SK-N-SH (cell line): ENCODE results near the gene RAB20. TPM values are rescaled to one million over a fixed set of nuclear protein-coding genes. Genes with fewer than 3 reads are reported as not detected.

Source experiments
- CTCF ChIA-PET: fragments of 300-600, 350-600 bp; formaldehyde crosslinking; extraction: SDS; loops from one replicate; lab custom pipeline; 2021; lab: Yijun Ruan, JAX
- POLR2A ChIA-PET: fragments of 350-600 bp; sonication (Branson Sonifier 250); formaldehyde crosslinking; extraction: SDS; loops from one replicate; lab custom pipeline; 2020; ENCODE audit warnings: antibody characterized with exemption, inconsistent platforms; lab: Yijun Ruan, JAX
- DNase-seq: peaks from one replicate; pipeline ENCODE4 v3.0.0; 2012
- H2AFZ ChIP-seq: fragments of 200-600 bp; sonication (generic); 2 replicates; pipeline ENCODE4 v1.8.1; 2016; ENCODE audit warnings: antibody characterized with exemption, mild to moderate bottlenecking, low read depth
- H3F3A ChIP-seq: fragments of 200-600 bp; sonication (generic); replicated peaks from 2 replicates; pipeline ENCODE3; 2016; ENCODE audit warnings: antibody characterized with exemption, mild to moderate bottlenecking; ENCODE audit not compliant: insufficient read depth
- H3K27ac ChIP-seq, 2 experiments: fragments of 200-500 bp in 1 of 2; fragments of 200-600 bp in 1 of 2; sonication (Bioruptor generic) in 1 of 2; sonication (generic), shearing (Covaris generic) in 1 of 2; 2 replicates each; pipeline versions ENCODE4 v1.5.1 to v1.6.1; 2014 to 2016; ENCODE audit warnings: low read depth in 2 of 2, inconsistent platforms in 1 of 2, low read length in 1 of 2, mild to moderate bottlenecking in 1 of 2, mixed read lengths in 1 of 2
- H3K27me3 ChIP-seq: fragments of 200-600 bp; sonication (generic), shearing (Covaris generic); 2 replicates; pipeline ENCODE4 v1.6.1; 2016; ENCODE audit warnings: mixed run types; ENCODE audit not compliant: insufficient read depth
- H3K36me3 ChIP-seq, 2 experiments: fragments of 200-500 bp in 1 of 2; fragments of 200-600 bp in 1 of 2; sonication (Bioruptor generic) in 1 of 2; sonication (generic) in 1 of 2; replicated peaks in 1 of 2; 2 replicates each; pipeline versions ENCODE3 to v1.5.1; 2014 to 2016; ENCODE audit warnings: low read length in 1 of 2, mild to moderate bottlenecking in 1 of 2; ENCODE audit not compliant: insufficient read depth in 2 of 2, control insufficient read depth in 1 of 2
- H3K4me1 ChIP-seq, 2 experiments: fragments of 200-500 bp in 1 of 2; fragments of 200-600 bp in 1 of 2; sonication (Bioruptor generic) in 1 of 2; sonication (generic), shearing (Covaris generic) in 1 of 2; 2 replicates each; pipeline versions ENCODE4 v1.5.1 to v1.6.1; 2014 to 2016; ENCODE audit warnings: low read depth in 1 of 2, low read length in 1 of 2, mixed run types in 1 of 2; ENCODE audit not compliant: insufficient read depth in 2 of 2, control insufficient read depth in 1 of 2
- H3K4me2 ChIP-seq: fragments of 200-600 bp; sonication (generic), shearing (Covaris generic); 2 replicates; pipeline ENCODE4 v1.6.1; 2017; ENCODE audit warnings: mixed run types
- H3K4me3 ChIP-seq, 2 experiments: fragments of 200-500 bp in 1 of 2; fragments of 200-600 bp in 1 of 2; sonication (Bioruptor generic) in 1 of 2; sonication (generic), shearing (Covaris generic) in 1 of 2; 2 replicates each; pipeline versions ENCODE4 v1.5.1 to v1.8.1; 2014 to 2016; ENCODE audit warnings: low read depth in 2 of 2, inconsistent platforms in 1 of 2, low read length in 1 of 2, mild to moderate bottlenecking in 1 of 2, mixed read lengths in 1 of 2, moderate library complexity in 1 of 2
- H3K79me2 ChIP-seq: fragments of 200-600 bp; sonication (generic); 2 replicates; pipeline ENCODE4 v1.8.1; 2017; ENCODE audit warnings: mild to moderate bottlenecking; ENCODE audit not compliant: insufficient read depth
- H3K9ac ChIP-seq: fragments of 200-600 bp; sonication (generic); 2 replicates; pipeline ENCODE4 v1.6.1; 2017; ENCODE audit warnings: mixed run types
- H3K9me2 ChIP-seq: fragments of 200-600 bp; sonication (generic); 2 replicates; pipeline ENCODE4 v1.6.1; 2017; ENCODE audit warnings: mixed run types
- H3K9me3 ChIP-seq: fragments of 200-600 bp; sonication (generic); 2 replicates; pipeline ENCODE4 v1.6.1; 2017; ENCODE audit warnings: mixed run types, mild to moderate bottlenecking, moderate library complexity
- H4K20me1 ChIP-seq: fragments of 200-600 bp; sonication (generic); 2 replicates; pipeline ENCODE4 v1.6.1; 2017; ENCODE audit warnings: mild to moderate bottlenecking, mixed run types; ENCODE audit not compliant: insufficient read depth
- CTCF ChIP-seq: fragments of 200-600 bp; sonication (generic); IDR thresholded peaks from 2 replicates; pipeline ENCODE4 v1.6.1; 2017; ENCODE audit warnings: antibody characterized with exemption, mild to moderate bottlenecking, moderate library complexity
- EZH2phosphoT487 ChIP-seq: fragments of 200-600 bp; sonication (generic); IDR thresholded peaks from 2 replicates; pipeline ENCODE4 v1.6.1; 2017; ENCODE audit warnings: low read depth, mixed run types, mild to moderate bottlenecking, antibody characterized with exemption, moderate library complexity, borderline replicate concordance
- FOXJ3 ChIP-seq: sonication (generic); formaldehyde crosslinking; IDR thresholded peaks from 2 replicates; pipeline ENCODE4 v1.5.1; 2020; ENCODE audit warnings: mild to moderate bottlenecking, missing genetic modification reagents
- IRF3 ChIP-seq: fragments of 150-350 bp; IDR thresholded peaks from 2 replicates; pipeline ENCODE4 v1.6.1; 2016; ENCODE audit warnings: mild to moderate bottlenecking, low read depth, low read length
- MAX ChIP-seq: IDR thresholded peaks from 2 replicates; pipeline ENCODE4 v1.4.0; 2012; ENCODE audit warnings: low read depth
- MEF2A ChIP-seq: IDR thresholded peaks from 2 replicates; pipeline ENCODE4 v1.4.0; 2012; ENCODE audit warnings: low read depth, borderline replicate concordance
- NFIC ChIP-seq: IDR thresholded peaks from 2 replicates; pipeline ENCODE4 v1.4.0; 2012; ENCODE audit warnings: borderline replicate concordance
- POLR2AphosphoS5 ChIP-seq: IDR thresholded peaks from 2 replicates; pipeline ENCODE4 v1.6.1; 2012; ENCODE audit warnings: low read depth, low read length
- RAD21 ChIP-seq: IDR thresholded peaks from 2 replicates; pipeline ENCODE4 v1.6.1; 2012; ENCODE audit warnings: mild to moderate bottlenecking, low read length
- REST ChIP-seq: IDR thresholded peaks from 2 replicates; pipeline ENCODE4 v1.6.1; 2012; ENCODE audit warnings: mild to moderate bottlenecking, low read depth, low read length, moderate library complexity
- RFX5 ChIP-seq: IDR thresholded peaks from 2 replicates; pipeline ENCODE4 v1.6.1; 2012; ENCODE audit warnings: mild to moderate bottlenecking, improper control_type of control experiment, low read length
- RXRA ChIP-seq: IDR thresholded peaks from 2 replicates; pipeline ENCODE4 v1.4.0; 2012; ENCODE audit warnings: low read depth, mild to moderate bottlenecking, borderline replicate concordance
- SMC3 ChIP-seq: IDR thresholded peaks from 2 replicates; pipeline ENCODE4 v1.6.1; 2012; ENCODE audit warnings: low read depth, low read length, improper control_type of control experiment
- TCF12 ChIP-seq: IDR thresholded peaks from 2 replicates; pipeline ENCODE4 v1.4.0; 2012
- TEAD4 ChIP-seq: IDR thresholded peaks from 2 replicates; pipeline ENCODE4 v1.4.0; 2012; ENCODE audit warnings: mild to moderate bottlenecking, borderline replicate concordance; ENCODE audit not compliant: insufficient read depth
- USF2 ChIP-seq: fragments of 150-350 bp; IDR thresholded peaks from 2 replicates; pipeline ENCODE4 v1.6.1; 2017; ENCODE audit warnings: antibody characterized with exemption, low read length, low read depth, borderline replicate concordance
- YY1 ChIP-seq: IDR thresholded peaks from 2 replicates; pipeline ENCODE4 v1.4.0; 2012; ENCODE audit warnings: low read depth, mild to moderate bottlenecking
- ZBTB33 ChIP-seq: IDR thresholded peaks from 2 replicates; pipeline ENCODE4 v1.4.0; 2012; ENCODE audit warnings: low read depth, borderline replicate concordance
- WGBS: methylation state at CpG from one replicate; pipeline ENCODE4 v1.1.6; 2017; ENCODE audit warnings: low lambda C conversion rate; 5-methylcytosine and 5-hydroxymethylcytosine counted together
- polyA plus RNA-seq, 3 experiments: library from polyadenylated mRNA; depleted of rRNA; stranded (reverse); fragments of >200 nt; gene quantifications; 2 replicates each; pipeline ENCODE4 v1.2.3, GENCODE V29; 2012

RAB20 gene
- polyA plus RNA-seq, 1 of the 3 experiments (the other 2 are of a cell fraction), result 5.2 TPM

GRCh38 chr13:110486061-110486715 is 75.3 kb downstream of the RAB20 start:
- H4K20me1 ChIP-seq, result no peaks in the 10 kb centered on the region
- no peak overlapping the region for H3K4me2 ChIP-seq
- H2AFZ ChIP-seq, result no peak overlapping the region
- H3K79me2 ChIP-seq, result no peaks in the 10 kb centered on the region
- H3K9me2 ChIP-seq, result no peaks in the 10 kb centered on the region
- POLR2A ChIA-PET, result no interaction called here
- H3K4me1 ChIP-seq, result no peaks in the 10 kb centered on the region
- H3K9me3 ChIP-seq, result no peaks in the 10 kb centered on the region
- no peak overlapping the region for H3K27ac ChIP-seq
- DNase-seq, result no peak
- H3F3A ChIP-seq, result peaks cover 4% of the 10 kb centered on the region
- no peak overlapping the region for H3K4me3 ChIP-seq
- CTCF ChIA-PET, result interaction anchor here (1.2 kb wide), 1 partner anchor 30 kb away, joined by 3 read pairs; no protein-coding TSS in a partner anchor
- WGBS, result 94% methylated on average over 9 of the region's 15 CpGs
- H3K9ac ChIP-seq, result no peak overlapping the region
- no peak for TF ChIP-seq NFIC
- TF ChIP-seq ZBTB33, result no peak
- no peak for TF ChIP-seq RAD21
- TF ChIP-seq RFX5, result no peak
- TF ChIP-seq POLR2AphosphoS5, result no peak
- no peak for TF ChIP-seq CTCF
- TF ChIP-seq FOXJ3 (CRISPR knock-in tag), result no peak
- TF ChIP-seq YY1, result no peak
- TF ChIP-seq RXRA, result no peak
- H3K27me3 ChIP-seq, result no peaks in the 10 kb centered on the region
- peaks cover 21 to 30% of the 10 kb centered on the region in 2 experiments for H3K36me3 ChIP-seq

GRCh38 chr13:110485604-110486003 is 75.9 kb downstream of the RAB20 start:
- Histone ChIP-seq H3K79me2 (no peaks in the 10 kb centered on the region), H3K9me3 (no peaks in the 10 kb centered on the region), H3F3A (peaks cover 4% of the 10 kb centered on the region), H3K9me2 (no peaks in the 10 kb centered on the region), H2AFZ (no peak overlapping the region), H3K4me2 (no peak overlapping the region), H3K36me3 (peaks cover 19 to 29% of the 10 kb centered on the region in 2 experiments), H3K27ac (no peak overlapping the region), H3K9ac (no peak overlapping the region), H3K4me1 (no peaks in the 10 kb centered on the region), H3K27me3 (no peaks in the 10 kb centered on the region), H3K4me3 (no peak overlapping the region), H4K20me1 (no peaks in the 10 kb centered on the region)
- 75% methylated on average over 6 of the region's 9 CpGs for WGBS
- ChIA-PET POLR2A (no interaction called here), CTCF (no interaction called here)
- DNase-seq, result no peak
- no peak for TF ChIP-seq RXRA
- TF ChIP-seq IRF3, result no peak
- TF ChIP-seq MAX, result no peak
- no peak for TF ChIP-seq MEF2A
- no peak for TF ChIP-seq REST
- no peak for TF ChIP-seq TEAD4
- no peak for TF ChIP-seq USF2
- no peak for TF ChIP-seq SMC3
- TF ChIP-seq TCF12, result no peak
- no peak for TF ChIP-seq EZH2phosphoT487
